Gastroesophageal sphincter (tissue), 4 donors: ENCODE results near the gene ALOX15B. TPM values are rescaled to one million over a fixed set of nuclear protein-coding genes. Genes with fewer than 3 reads are reported as not detected.

ENCODE experiments used
- ATAC-seq: fragments of 150-250 bp; one replicate; pipeline ENCODE4 v1.9.1; 2016; ENCODE audit warnings: mild to moderate bottlenecking, moderate library complexity
- H3K27ac ChIP-seq, 4 donors: fragments of 200-600 bp; sonication (generic) in 3 of 4; 1 replicate in 3 of 4; 2 replicates in 1 of 4; pipeline ENCODE4 v1.5.1; 2016 to 2019
- H3K27me3 ChIP-seq: fragments of 200-600 bp; sonication (generic); one replicate; pipeline ENCODE4 v1.5.1; 2019
- H3K36me3 ChIP-seq, 2 donors: fragments of 200-600 bp; sonication (generic); one replicate each; pipeline ENCODE4 v1.5.1; 2019; ENCODE audit warnings: control low read depth in 1 of 2
- H3K4me1 ChIP-seq, 3 donors: fragments of 200-600 bp; sonication (generic); 1 replicate in 2 of 3; 2 replicates in 1 of 3; pipeline ENCODE4 v1.5.1; 2016 to 2019; ENCODE audit warnings: control low read depth in 2 of 3
- H3K4me3 ChIP-seq, 2 donors: fragments of 200-600 bp; sonication (generic); one replicate each; pipeline ENCODE4 v1.5.1; 2019; ENCODE audit warnings: mild to moderate bottlenecking in 1 of 2, moderate library complexity in 1 of 2
- H3K9me3 ChIP-seq, 3 donors: fragments of 200-600 bp; sonication (generic); one replicate each; pipeline ENCODE4 v1.5.1; 2017 to 2019; ENCODE audit warnings: control low read depth in 2 of 3
- EP300 ChIP-seq: sonication (generic); formaldehyde crosslinking; IDR thresholded peaks from one replicate; pipeline ENCODE4 v1.6.1; 2017; ENCODE audit warnings: antibody characterized with exemption, mild to moderate bottlenecking
- POLR2A ChIP-seq, 2 donors: fragments of 450-650 bp; IDR thresholded peaks; one replicate each; pipeline ENCODE4 v1.6.1; 2017; ENCODE audit warnings: antibody characterized with exemption in 2 of 2, mild to moderate bottlenecking in 2 of 2, moderate library complexity in 1 of 2
- POLR2AphosphoS5 ChIP-seq: sonication (generic); formaldehyde crosslinking; IDR thresholded peaks from one replicate; pipeline ENCODE4 v1.6.1; 2017; ENCODE audit warnings: antibody characterized with exemption
- WGBS, 2 donors: methylation state at CpG; one replicate each; pipeline ENCODE4 v1.1.5; 2018; ENCODE audit warnings: low coverage in 1 of 2; 5-methylcytosine and 5-hydroxymethylcytosine counted together
- total RNA-seq, 4 donors: library from RNA; depleted of rRNA; stranded (reverse); fragments of >200 nt; gene quantifications; one replicate each; pipeline ENCODE4 v1.1.0, GENCODE V29; 2016
- TF ChIP-seq, protein P1 (sequence below), 4 experiments: fragments of 200-600 bp in 2 of 4; fragments of 450-650 bp in 2 of 4; sonication (generic) in 1 of 4; IDR thresholded peaks; one replicate each; pipeline ENCODE4 v1.5.1; 2017 to 2019; ENCODE audit warnings: antibody characterized with exemption in 4 of 4, mild to moderate bottlenecking in 2 of 4, moderate library complexity in 2 of 4

ALOX15B gene
- total RNA-seq, 4 donors from 2014 or later: 0.69 to 5.6 (median 2.8) TPM

GRCh38 chr17:8006836-8007680, 31.8 kb upstream of the ALOX15B start:
- TF ChIP-seq POLR2A (IDR thresholded peaks at IDR 0.05): no peak
- Histone ChIP-seq H3K4me1 (peaks cover 0 to 16% (median 12%) of the 10 kb centered on the region in 3 donors), H3K27ac (no peak overlapping the region), H3K36me3 (no peaks in the 10 kb centered on the region), H3K9me3 (no peaks in the 10 kb centered on the region), H3K4me3 (no peak overlapping the region), H3K27me3 (peaks cover 57% of the 10 kb centered on the region)
- no peak for ATAC-seq
- 79% methylated on average over 4 of the region's 14 CpGs; no CpG with 5 or more reads in 1 of the 2 donors for WGBS, 2 donors

DNA sequence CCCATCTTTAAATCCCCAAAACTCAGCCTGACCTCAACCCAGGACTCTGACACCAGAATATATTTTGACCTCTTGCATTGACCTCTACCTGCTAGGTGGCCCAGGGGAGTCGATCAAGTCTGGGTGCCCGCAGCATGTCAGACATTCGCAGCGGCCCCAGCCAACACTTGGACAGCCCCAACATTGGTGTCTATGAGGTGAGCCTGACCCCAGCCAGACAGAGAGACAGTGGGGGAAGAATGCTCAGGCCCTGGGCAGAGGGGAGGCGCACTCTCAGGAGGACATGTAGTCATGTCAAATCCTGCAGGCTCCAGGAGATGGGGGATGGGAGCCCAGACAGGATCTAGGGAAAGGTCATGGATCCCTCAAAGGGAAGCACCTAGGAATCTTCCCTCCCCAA, 31.0 kb upstream of the ALOX15B start:
- Histone ChIP-seq H3K9me3 (no peaks in the 10 kb centered on the region), H3K36me3 (no peaks in the 10 kb centered on the region), H3K4me3 (no peak overlapping the region), H3K27me3 (peaks cover 57% of the 10 kb centered on the region), H3K27ac (no peak overlapping the region), H3K4me1 (peaks cover 0 to 9% (median 7%) of the 10 kb centered on the region in 3 donors)
- TF ChIP-seq POLR2A (IDR thresholded peaks at IDR 0.05) (no peak), POLR2AphosphoS5 (no peak), EP300 (no peak)
- TF ChIP-seq, protein P1, sequence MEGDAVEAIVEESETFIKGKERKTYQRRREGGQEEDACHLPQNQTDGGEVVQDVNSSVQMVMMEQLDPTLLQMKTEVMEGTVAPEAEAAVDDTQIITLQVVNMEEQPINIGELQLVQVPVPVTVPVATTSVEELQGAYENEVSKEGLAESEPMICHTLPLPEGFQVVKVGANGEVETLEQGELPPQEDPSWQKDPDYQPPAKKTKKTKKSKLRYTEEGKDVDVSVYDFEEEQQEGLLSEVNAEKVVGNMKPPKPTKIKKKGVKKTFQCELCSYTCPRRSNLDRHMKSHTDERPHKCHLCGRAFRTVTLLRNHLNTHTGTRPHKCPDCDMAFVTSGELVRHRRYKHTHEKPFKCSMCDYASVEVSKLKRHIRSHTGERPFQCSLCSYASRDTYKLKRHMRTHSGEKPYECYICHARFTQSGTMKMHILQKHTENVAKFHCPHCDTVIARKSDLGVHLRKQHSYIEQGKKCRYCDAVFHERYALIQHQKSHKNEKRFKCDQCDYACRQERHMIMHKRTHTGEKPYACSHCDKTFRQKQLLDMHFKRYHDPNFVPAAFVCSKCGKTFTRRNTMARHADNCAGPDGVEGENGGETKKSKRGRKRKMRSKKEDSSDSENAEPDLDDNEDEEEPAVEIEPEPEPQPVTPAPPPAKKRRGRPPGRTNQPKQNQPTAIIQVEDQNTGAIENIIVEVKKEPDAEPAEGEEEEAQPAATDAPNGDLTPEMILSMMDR (IDR thresholded peaks at IDR 0.05): no peak
- no peak for ATAC-seq
- WGBS, 2 donors: 92% methylated on average over 2 of the region's 5 CpGs; no CpG with 5 or more reads in 1 of the 2 donors

GRCh38 chr17:8012045-8012580, 26.7 kb upstream of the ALOX15B start:
- TF ChIP-seq POLR2AphosphoS5: no peak
- TF ChIP-seq, protein P1 (IDR thresholded peaks at IDR 0.05): no peak
- TF ChIP-seq EP300: no peak
- no peak for TF ChIP-seq POLR2A (IDR thresholded peaks at IDR 0.05)
- 67% methylated on average over 2 of the region's 15 CpGs; no CpG with 5 or more reads in 1 of the 2 donors for WGBS, 2 donors
- no peak overlapping the region for H3K4me3 ChIP-seq
- no peak for ATAC-seq
- peaks cover 57% of the 10 kb centered on the region for H3K27me3 ChIP-seq
- H3K9me3 ChIP-seq: no peaks in the 10 kb centered on the region
- H3K27ac ChIP-seq: no peak overlapping the region
- peaks cover 0 to 17% (median 12%) of the 10 kb centered on the region in 3 donors for H3K4me1 ChIP-seq
- H3K36me3 ChIP-seq: no peaks in the 10 kb centered on the region

GRCh38 chr17:8012996-8013640, 25.7 kb upstream of the ALOX15B start:
- 87% methylated on average over 3 of the region's 17 CpGs; no CpG with 5 or more reads in 1 of the 2 donors for WGBS, 2 donors
- TF ChIP-seq EP300: no peak
- TF ChIP-seq POLR2A (IDR thresholded peaks at IDR 0.05): no peak
- TF ChIP-seq, protein P1 (IDR thresholded peaks at IDR 0.05): no peak
- TF ChIP-seq POLR2AphosphoS5: no peak
- no peaks in the 10 kb centered on the region for H3K36me3 ChIP-seq
- H3K27me3 ChIP-seq: peaks cover 55% of the 10 kb centered on the region
- no peak overlapping the region for H3K4me3 ChIP-seq
- no peak overlapping the region for H3K27ac ChIP-seq
- no peak for ATAC-seq
- H3K4me1 ChIP-seq: peaks cover 0 to 18% (median 12%) of the 10 kb centered on the region in 3 donors
- H3K9me3 ChIP-seq: no peaks in the 10 kb centered on the region
